ENCODE measurements around the gene CNNM4.

CNNM4 gene

DNA sequence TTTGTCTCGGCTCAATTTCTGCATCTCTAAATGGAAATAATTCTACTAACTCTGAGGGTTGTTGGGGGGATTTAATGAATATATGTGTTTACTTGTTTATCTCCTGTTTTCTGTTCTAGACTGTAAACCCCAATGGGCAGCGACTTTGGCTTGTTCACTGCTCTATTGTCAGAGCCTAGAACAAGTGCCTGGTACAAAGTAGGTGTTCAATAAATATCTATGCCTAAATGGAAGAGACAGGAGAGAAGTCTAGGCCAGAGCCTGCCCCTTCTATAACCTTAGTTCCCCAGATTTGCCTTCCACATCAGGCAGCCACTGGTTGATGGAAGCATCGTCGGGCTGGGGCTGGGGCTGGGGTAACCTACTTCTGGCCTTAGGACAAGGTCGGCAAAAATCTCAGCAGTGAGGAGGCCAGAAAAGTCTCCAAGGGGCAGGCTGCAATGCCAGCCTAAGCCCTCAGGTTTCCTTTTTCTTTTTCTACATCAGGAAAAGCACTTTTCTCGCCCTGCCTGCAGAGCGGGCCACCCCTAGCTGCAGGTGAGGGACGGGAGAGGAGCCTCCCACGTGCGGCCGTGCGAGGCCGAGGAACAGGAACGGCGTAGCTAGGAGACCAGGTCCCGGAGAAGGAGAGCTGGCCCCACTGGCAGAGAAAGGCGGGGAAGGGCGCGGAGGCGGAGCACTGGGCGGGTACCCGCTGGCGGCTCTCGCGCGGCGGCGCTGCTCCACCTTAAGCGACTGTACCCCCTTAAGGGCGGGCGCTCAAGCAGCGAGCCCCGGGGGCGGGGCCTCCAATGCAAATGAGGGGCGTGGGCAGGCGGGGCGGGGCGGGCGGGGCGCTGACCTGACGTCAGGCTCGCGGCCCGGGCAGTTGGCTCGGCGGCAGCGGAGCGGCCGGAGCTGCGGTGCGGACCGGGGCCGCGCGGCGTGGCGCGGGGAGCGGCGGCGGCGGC is at the start of gene CNNM4:
TSS of gene CNNM4 (plus strand) at position 867 of the 950 bp plus-strand sequence. CDS start 98 bp downstream, outside the sequence.
- peak; percentile 80 to 91 for DNase-seq (ENCODE audit: low read depth in 2 of 2)

DNA sequence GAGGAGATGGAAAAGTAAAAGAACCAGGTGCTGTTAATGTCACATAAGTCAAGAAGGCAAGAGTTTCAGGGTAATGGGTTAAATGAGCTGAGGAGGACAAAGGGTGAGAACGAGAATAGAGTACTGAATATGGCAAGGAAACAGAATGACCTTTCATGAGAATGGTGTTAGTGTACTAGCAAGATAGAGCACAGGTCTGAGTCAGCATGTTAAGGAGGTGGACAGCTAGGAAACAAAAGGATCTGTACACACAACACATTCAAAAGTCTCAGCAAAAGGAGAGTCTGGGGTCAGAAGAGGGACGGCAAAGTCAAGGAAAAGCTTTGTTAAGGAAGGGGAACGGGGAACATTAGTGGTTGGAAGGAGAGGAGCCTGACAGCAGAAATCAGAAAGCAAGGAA is 49.7 kb upstream of the CNNM4 start:
- DNase-seq (ENCODE audit: low read depth in 2 of 2): no peak

- DNase-seq (ENCODE audit: low read depth in 2 of 2): no peak
Measured at GRCh38 chr2:96715658-96716057, 45.0 kb upstream of the CNNM4 start.

GRCh38 chr2:96716388-96716787 is 44.3 kb upstream of the CNNM4 start:
- no peak for DNase-seq (ENCODE audit: low read depth in 2 of 2)

DNA sequence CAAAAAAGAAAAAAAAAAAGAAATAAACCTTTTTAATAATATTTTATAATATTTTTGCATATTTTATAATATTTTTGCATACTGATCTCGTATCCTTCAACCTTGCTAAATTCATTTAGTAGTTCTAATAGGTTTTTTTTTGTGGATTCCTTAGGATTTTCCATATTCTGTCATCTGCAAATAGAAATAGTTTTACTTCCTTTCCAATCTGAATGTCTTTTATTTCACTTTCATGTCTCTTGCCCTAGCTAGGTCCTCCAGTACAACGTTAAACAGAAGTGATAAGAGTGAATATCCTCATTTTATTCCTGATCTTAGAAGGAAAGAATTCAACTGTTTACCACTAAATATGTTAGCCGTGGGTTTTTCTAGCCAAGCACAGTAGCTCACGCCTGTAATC is 34.6 kb upstream of the CNNM4 start:
- DNase-seq (ENCODE audit: low read depth in 2 of 2): no peak

GRCh38 chr2:96727431-96727830 is 33.3 kb upstream of the CNNM4 start:
- no peak for DNase-seq (ENCODE audit: low read depth in 2 of 2)

DNA sequence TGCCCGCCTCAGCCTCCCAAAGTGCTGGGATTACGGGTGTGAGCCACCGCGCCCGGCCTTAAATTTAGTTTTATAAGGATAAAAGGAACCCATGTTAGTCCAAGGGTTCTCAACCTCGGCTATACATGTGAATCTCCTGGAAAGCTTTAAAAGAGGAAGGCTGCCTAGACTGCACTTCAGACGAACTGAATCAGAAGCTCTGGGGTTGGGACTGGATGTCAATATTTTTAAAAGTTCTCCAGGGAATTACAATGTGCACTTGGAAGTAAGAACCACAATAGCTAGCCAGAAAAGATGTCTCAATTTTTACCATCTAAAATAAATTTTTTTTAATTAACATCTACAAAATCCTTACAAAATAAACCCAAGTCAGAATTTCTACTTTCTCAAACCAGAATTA is 31.0 kb upstream of the CNNM4 start:
- DNase-seq (ENCODE audit: low read depth in 2 of 2): no peak

DNA sequence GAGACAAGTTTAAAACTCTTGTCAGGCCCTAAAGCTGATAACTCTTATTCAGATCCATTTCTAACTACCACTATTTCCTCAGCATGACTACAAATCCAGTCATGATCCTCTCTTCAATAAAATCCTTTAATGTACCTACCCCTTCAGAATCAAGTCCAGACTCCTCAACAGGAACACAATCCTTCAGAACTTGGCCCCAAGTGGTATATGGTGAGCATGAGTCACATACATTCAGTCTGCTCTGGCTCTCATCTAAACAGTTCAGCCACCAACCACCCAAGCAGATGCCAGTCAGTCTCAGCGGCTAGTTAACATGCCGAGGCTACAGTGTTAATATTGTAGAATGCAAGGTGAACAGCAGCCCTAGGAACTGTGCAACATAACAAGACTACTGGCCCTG is 30.5 kb upstream of the CNNM4 start:
- DNase-seq (ENCODE audit: low read depth in 2 of 2): no peak

DNA sequence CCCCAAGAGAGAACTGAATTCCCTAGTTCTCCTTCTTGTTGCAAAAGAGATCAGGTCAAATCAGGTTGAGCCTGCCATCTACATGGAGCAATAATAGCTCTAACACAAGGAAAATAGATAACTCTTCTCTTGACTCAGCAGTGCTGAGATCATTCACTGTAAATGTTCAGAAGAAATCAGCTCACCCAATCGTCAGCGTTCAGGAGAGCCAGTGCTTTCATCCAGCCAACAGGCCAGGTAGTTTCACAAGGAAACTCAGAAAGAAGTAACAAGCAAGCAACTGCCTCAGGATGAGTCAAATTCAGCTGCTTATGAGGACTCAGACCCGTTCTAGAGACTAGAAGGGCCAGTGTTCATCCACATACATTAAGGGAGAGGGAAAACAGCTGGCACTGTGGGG is 26.8 kb upstream of the CNNM4 start:
- no peak for DNase-seq (ENCODE audit: low read depth in 2 of 2)

- DNase-seq (ENCODE audit: low read depth in 2 of 2): no peak
Measured at GRCh38 chr2:96734880-96735583, 25.7 kb upstream of the CNNM4 start.

DNA sequence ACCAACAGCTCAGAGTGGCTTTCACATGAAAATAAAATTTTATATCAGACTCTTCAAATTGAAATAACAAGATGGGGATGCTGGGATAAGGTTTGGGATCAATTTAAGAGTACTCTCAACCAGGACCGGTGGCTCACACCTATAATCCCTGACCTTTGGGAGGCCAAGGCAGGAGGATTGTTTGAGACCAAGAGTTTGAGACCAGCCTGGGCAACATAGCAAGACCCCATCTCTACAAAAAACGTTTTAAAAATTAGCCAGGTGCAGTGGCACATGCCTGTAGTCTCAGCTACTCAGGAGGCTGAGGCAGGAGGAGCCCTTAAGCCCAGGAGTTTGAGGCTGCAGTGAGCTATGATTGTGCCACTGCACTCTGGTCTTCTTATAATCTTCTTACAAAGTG is 23.5 kb upstream of the CNNM4 start:
- DNase-seq (ENCODE audit: low read depth in 2 of 2): no peak

GRCh38 chr2:96737831-96738230 is 22.9 kb upstream of the CNNM4 start:
- no peak for DNase-seq (ENCODE audit: low read depth in 2 of 2)

GRCh38 chr2:96739076-96739632 is 21.5 kb upstream of the CNNM4 start:
- DNase-seq (ENCODE audit: low read depth in 2 of 2): no peak

GRCh38 chr2:96739633-96740428 is 20.9 kb upstream of the CNNM4 start, which contains the start of gene LMAN2L:
Gene LMAN2L (minus strand): TSS chr2:96740064. CDS start chr2:96740040, 24 bp downstream.
- DNase-seq (ENCODE audit: low read depth in 2 of 2): peak; percentile 93 to 99

DNA sequence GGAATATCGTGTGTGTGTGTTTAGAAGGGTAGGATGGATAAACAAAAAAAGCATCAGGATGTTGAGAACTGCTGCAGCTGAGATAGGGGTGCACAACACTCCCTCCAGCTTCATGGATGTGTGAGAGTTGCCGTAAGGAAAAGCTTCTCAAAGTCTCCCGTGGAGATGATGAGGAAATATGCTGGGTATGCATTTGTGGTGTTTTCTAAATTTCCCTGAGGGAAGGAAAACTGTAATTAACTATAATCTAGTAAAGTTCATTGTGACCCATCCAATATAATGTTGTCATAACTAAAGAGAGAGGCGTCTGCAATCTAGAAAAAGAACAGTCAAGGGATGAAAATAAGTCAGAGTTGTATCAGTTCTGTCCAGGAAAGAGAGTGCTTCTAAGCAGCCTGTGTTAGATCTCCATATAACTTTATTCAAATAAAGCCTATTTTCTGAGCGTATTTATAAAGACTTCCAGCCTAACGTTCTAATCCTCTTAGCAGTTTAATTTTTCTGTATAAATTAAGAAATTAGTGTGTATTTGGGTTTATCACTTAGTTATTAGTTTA is 13.6 kb upstream of the CNNM4 start:
- no peak for DNase-seq (ENCODE audit: low read depth in 2 of 2)

- no peak for DNase-seq (ENCODE audit: low read depth in 2 of 2)
Measured at GRCh38 chr2:96751800-96752199, 8.9 kb upstream of the CNNM4 start.

GRCh38 chr2:96753661-96754282 is 6.9 kb upstream of the CNNM4 start:
- no peak for DNase-seq (ENCODE audit: low read depth in 2 of 2)

- no peak for DNase-seq (ENCODE audit: low read depth in 2 of 2)
Measured at GRCh38 chr2:96754317-96754716, 6.4 kb upstream of the CNNM4 start.

GRCh38 chr2:96756788-96757476 is 3.8 kb upstream of the CNNM4 start:
- DNase-seq (ENCODE audit: low read depth in 2 of 2): no peak

GRCh38 chr2:96757477-96757860 is 3.2 kb upstream of the CNNM4 start:
- DNase-seq (ENCODE audit: low read depth in 2 of 2): no peak

Measured in stimulated activated CD8-positive, alpha-beta memory T cell treated with anti-CD3 and anti-CD28 coated beads, Interleukin-7, amount 100 ng/mL, for 4 hours (primary cell).